ENCODE results near the gene FGD4. TPM values are rescaled to one million over a fixed set of nuclear protein-coding genes. Genes with fewer than 3 reads are reported as not detected.

FGD4 gene
- total RNA-seq, result 7.0 and 9.2 TPM in 2 replicates

DNA sequence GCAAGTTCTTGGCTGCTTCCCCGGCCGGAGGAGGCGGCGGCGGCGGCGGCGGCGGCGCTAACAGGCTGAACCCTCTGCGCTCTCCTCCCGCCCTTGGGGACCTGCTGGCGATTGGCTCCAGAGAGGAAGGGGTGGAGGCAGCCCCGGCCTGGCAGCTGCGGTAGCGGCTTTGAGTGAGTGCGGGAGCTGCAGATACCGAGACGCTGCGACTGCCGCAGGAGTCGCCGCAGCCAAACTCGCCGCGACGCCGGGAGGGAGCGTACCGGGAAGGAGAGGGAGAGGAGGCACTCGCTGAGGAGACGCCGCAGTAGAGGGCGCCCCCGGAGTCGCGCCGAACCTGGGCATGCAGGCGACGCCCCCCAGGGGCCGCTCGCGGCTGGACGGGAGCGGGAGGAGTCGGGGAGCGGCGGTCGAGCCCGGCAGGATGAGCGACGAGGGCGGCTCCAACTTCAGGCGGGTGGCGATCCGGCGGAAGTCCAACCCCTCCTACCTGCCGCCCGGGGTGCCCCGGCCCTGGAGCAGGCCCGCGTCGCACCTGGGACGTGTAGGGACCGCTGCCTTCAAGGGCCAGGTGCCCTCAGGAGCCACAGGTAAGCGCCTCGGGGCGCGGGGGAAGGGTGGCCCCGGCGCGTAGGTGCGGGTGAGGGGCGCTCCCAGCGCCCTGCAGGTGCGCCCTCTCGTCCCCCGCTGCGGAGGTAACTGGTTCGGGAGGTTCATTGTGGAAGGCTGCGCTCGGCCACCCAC lies at the start of gene FGD4:
FGD4 (plus strand) TSS at position 189 of the 744 bp plus-strand sequence.

DNA sequence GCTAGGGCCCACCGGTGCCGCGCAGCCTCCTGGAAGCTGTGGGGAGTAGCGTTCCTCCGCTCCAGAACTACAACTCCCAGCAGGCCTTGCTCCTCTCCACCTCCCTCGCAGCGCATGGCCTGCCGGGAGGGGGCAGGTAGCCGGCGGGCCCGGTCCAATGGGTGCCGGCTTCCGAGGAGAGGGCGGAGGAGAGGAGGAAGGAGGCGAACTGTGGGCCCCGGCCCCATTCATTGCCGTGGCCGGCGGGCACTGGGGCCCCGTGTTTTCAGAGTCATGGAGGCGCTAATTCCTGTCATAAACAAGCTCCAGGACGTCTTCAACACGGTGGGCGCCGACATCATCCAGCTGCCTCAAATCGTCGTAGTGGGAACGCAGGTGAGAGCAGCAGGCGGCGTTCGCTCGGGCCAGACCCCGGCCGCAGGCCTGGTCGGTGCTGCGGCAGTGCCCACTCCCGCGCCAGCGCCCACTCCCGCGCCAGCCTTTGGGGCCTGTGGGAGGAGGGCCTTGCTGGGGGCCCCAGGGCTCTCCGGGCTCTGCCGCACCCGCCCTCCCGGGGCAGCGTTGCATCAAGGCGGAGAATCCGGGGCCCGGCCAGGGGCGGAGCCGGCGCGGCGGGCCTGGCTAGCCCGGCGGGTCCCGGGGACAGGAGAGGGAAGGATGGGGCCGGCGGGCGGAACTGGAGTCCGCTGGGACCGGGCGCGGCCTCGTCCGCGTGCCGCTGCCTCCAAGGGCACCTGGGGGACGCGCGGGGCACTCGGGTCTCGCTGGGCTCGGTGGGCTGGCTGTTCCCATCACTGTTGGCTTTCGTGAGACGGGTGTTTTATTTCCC lies 279.9 kb downstream of the FGD4 start, which contains the start of gene DNM1L:
DNM1L (plus strand) TSS at position 211 of the 829 bp plus-strand sequence; CDS start at position 274, 63 bp downstream.

Small RNA genes within 50 kb of the gene (small RNA-seq; reads per million reads assigned to genes)
- not detected for gene RF00019
- gene RNU6-494P, result not detected
